GM13976 (cell line): ENCODE results near the gene SIRT5.

Experiments
- DNase-seq: peaks from one replicate; pipeline ENCODE4 v3.0.0; 2012; ENCODE audit warnings: low spot score
- CTCF ChIP-seq: IDR thresholded peaks from 2 replicates; pipeline ENCODE4 v1.5.1; 2012; ENCODE audit warnings: borderline replicate concordance, mild to moderate bottlenecking; ENCODE audit not compliant: insufficient read depth; ENCODE audit errors: extremely low read depth, missing control alignments, control extremely low read depth
- in situ Hi-C: fragments of 300-500 bp; cut with MboI; formaldehyde crosslinking; loops from one replicate; pipeline ENCODE4 v1.12.0; 2022; ENCODE audit warnings: low sequenced_read_pairs, mixed read lengths, inconsistent platforms; ENCODE audit not compliant: unreplicated experiment

SIRT5 gene

GRCh38 chr6:13633343-13633742 lies 58.9 kb downstream of the SIRT5 start:
- in situ Hi-C loops, result no loop called here
- DNase-seq, result no peak
- TF ChIP-seq CTCF, result no peak

DNA sequence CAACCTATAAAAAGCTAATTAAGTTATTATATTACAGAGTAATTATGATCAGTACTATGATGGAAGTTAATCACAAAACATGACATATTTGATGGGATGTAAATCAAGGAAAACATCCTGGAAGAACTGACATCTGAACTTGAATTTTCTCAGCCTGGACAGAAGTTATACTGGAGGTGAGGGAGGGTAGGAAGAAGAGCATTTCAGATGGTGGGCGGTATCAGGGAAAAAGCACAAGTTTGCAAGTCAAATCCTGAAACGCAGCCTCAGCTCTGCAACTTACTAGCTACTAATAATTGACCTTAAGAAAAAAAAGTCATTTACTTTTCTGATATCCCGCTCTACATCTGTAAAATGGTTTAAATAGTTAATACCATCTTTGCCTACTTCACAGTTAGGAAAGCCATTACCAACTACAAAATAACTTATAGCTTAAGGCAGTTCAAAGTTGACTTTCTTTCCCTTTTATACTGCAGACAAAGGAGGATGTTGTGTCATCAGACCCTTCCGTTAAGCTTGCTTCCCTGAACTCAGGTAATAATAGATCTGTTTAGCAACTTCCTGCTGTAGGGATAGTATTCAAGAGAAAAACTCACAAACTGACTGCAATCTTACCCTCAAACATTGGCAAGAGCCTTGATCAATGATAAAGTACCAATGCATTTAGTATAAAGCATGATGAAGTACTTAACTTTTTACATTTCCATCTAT lies 61.7 kb downstream of the SIRT5 start:
- in situ Hi-C loops, result no loop called here
- TF ChIP-seq CTCF, result no peak
- no peak for DNase-seq

GRCh38 chr6:13638014-13638413 lies 63.6 kb downstream of the SIRT5 start:
- in situ Hi-C loops, result no loop called here
- no peak for TF ChIP-seq CTCF
- no peak for DNase-seq

DNA sequence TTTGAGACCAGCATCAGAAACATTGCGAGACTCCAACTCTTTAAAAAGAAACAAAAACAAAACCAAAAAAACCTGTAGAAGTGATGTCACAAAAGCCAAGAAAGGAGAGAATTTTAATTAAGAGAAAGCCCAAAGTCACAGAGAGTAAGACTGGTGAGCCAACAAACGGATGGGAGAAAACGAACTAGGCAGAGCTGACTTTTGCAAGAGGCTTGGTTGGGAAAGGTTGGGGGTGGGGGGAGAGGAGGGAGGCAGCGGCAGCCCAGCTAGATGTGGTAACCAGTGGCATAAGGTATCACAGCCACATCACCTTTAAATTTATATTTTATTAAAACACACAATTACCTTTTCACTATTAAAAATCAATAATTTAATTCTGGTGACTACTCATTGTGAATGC lies 64.2 kb downstream of the SIRT5 start:
- TF ChIP-seq CTCF, result no peak
- in situ Hi-C loops, result no loop called here
- DNase-seq, result no peak

DNA sequence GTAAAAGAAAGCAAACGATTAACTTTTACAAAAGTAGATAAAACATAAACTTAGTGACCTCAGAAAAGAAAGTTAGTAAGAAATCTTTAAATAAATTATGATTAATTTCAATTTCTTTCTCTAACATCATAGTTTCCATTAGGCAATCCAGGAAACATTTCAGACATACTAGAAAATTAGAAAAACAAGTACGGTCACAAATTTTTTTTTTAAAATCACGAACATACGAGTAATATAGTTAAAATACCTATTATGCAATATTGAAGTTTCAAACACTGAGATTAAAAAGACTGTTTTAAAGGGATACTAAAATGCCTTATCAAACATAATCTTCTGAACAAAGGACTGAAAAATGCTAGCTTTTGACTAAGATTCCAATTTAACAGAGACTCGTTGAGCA lies 66.9 kb downstream of the SIRT5 start:
- no peak for DNase-seq
- TF ChIP-seq CTCF, result no peak
- in situ Hi-C loops, result no loop called here

DNA sequence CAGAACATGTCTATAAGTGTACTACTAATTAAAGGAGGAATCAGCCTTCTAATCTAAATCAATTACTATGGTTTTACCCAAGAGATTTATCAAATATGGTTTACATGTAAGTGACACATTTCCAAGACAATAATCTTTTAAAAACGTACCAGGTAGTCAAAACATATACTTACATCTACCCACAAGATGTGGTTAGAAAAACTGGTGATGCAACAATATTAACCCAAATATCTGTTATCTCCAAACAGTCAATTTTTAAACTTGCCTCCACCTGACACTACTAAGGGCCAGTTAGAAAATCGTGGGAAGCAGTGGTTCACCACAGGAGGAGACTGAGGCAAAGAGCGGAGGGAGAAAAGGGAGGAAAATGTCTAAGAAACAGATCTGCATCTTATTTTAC lies 68.7 kb downstream of the SIRT5 start:
- TF ChIP-seq CTCF, result no peak
- in situ Hi-C loops, result no loop called here
- DNase-seq, result no peak

- in situ Hi-C loops, result no loop called here
- no peak for TF ChIP-seq CTCF
- DNase-seq, result no peak
Measured at GRCh38 chr6:13648850-13649249, 74.4 kb downstream of the SIRT5 start.
